IMR-90 (cell line): ENCODE data around the gene TIMP1. TPM values are rescaled to one million over a fixed set of nuclear protein-coding genes. Genes with fewer than 3 reads are reported as not detected.

ENCODE experiments used
- ATAC-seq: fragments of 200-7000 bp; cut with Tn5 transposase; 2 replicates; pipeline ENCODE4 v1.9.1; 2020; ENCODE audit warnings: low read depth, mild to moderate bottlenecking, moderate library complexity
- BruUV-seq: library from RNA; stranded (reverse); fragments of 400-500 nt; replicated peaks from 2 replicates; lab custom pipeline; 2021; lab: Mats Ljungman, UMichigan
- CTCF ChIA-PET: fragments of 300-600 bp; formaldehyde crosslinking; extraction: SDS; loops from one replicate; lab custom pipeline; 2021; ENCODE audit warnings: antibody characterized with exemption; lab: Yijun Ruan, JAX
- POLR2A ChIA-PET: fragments of 300-600 bp; sonication (Branson Sonifier 250); formaldehyde crosslinking; loops from one replicate; lab custom pipeline; 2022; ENCODE audit warnings: antibody characterized with exemption; ENCODE audit not compliant: unreplicated experiment; lab: Charles Lee
- DNase-seq: peaks from one replicate; pipeline ENCODE4 v3.0.0; 2013
- H2AFZ ChIP-seq: replicated peaks from 2 replicates; pipeline ENCODE3; 2013; ENCODE audit warnings: low read length, mild to moderate bottlenecking; ENCODE audit not compliant: poor library complexity
- H2AK5ac ChIP-seq: 2 replicates; pipeline ENCODE4 v1.6.1; 2013; ENCODE audit warnings: low read depth, low read length, inconsistent platforms
- H2AK9ac ChIP-seq: replicated peaks from 2 replicates; pipeline ENCODE3; 2013; ENCODE audit warnings: mild to moderate bottlenecking, low read depth, low read length, moderate library complexity; ENCODE audit not compliant: poor library complexity
- H2BK120ac ChIP-seq: 2 replicates; pipeline ENCODE4 v1.6.1; 2013; ENCODE audit warnings: low read depth, low read length, inconsistent platforms
- H2BK15ac ChIP-seq: 3 replicates; pipeline ENCODE4 v1.6.1; 2013; ENCODE audit warnings: low read depth, low read length, inconsistent platforms
- H2BK20ac ChIP-seq: 2 replicates; pipeline ENCODE4 v1.6.1; 2013; ENCODE audit warnings: low read depth, mild to moderate bottlenecking, inconsistent platforms, low read length, moderate library complexity
- H2BK5ac ChIP-seq: 2 replicates; pipeline ENCODE4 v1.6.1; 2013; ENCODE audit warnings: mild to moderate bottlenecking, low read depth, low read length, inconsistent platforms; ENCODE audit not compliant: poor library complexity, severe bottlenecking
- H3K14ac ChIP-seq: replicated peaks from 2 replicates; pipeline ENCODE4 v1.6.1; 2013; ENCODE audit warnings: low read depth, low read length, inconsistent platforms
- H3K18ac ChIP-seq: 2 replicates; pipeline ENCODE4 v1.6.1; 2013; ENCODE audit warnings: low read depth, low read length, control low read depth
- H3K23ac ChIP-seq: 2 replicates; pipeline ENCODE4 v1.6.1; 2013; ENCODE audit warnings: low read depth, low read length, inconsistent platforms
- H3K27ac ChIP-seq: 2 replicates; pipeline ENCODE4 v1.5.1; 2013; ENCODE audit warnings: mild to moderate bottlenecking, control low read depth, low read length; ENCODE audit not compliant: insufficient read depth
- H3K27me3 ChIP-seq: 2 replicates; pipeline ENCODE4 v1.6.1; 2013; ENCODE audit warnings: low read length; ENCODE audit not compliant: control insufficient read depth, insufficient read depth
- H3K36me3 ChIP-seq: 2 replicates; pipeline ENCODE4 v1.6.1; 2013; ENCODE audit warnings: low read length, mixed read lengths; ENCODE audit not compliant: control insufficient read depth, insufficient read depth
- H3K4ac ChIP-seq: 2 replicates; pipeline ENCODE4 v1.6.1; 2013; ENCODE audit warnings: low read depth, low read length, inconsistent platforms
- H3K4me1 ChIP-seq: 2 replicates; pipeline ENCODE4 v1.6.1; 2013; ENCODE audit warnings: low read length, mixed read lengths; ENCODE audit not compliant: control insufficient read depth, insufficient read depth
- H3K4me2 ChIP-seq: 2 replicates; pipeline ENCODE4 v1.6.1; 2013; ENCODE audit warnings: low read depth, mild to moderate bottlenecking, control low read depth, low read length, moderate library complexity
- H3K4me3 ChIP-seq: 2 replicates; pipeline ENCODE4 v1.5.1; 2013; ENCODE audit warnings: low read depth, mild to moderate bottlenecking, control low read depth, low read length, moderate library complexity; ENCODE audit not compliant: insufficient read depth
- H3K56ac ChIP-seq: 2 replicates; pipeline ENCODE4 v1.6.1; 2013; ENCODE audit warnings: low read length, inconsistent platforms; ENCODE audit not compliant: insufficient read depth; ENCODE audit errors: extremely low read depth
- H3K79me1 ChIP-seq, 2 experiments: 2 replicates each; pipeline ENCODE4 v1.6.1; 2013; ENCODE audit warnings: low read length in 2 of 2, inconsistent platforms in 1 of 2, low read depth in 1 of 2
- H3K9ac ChIP-seq: 2 replicates; pipeline ENCODE4 v1.6.1; 2013; ENCODE audit warnings: low read depth, low read length, control low read depth
- H3K9me1 ChIP-seq: 2 replicates; pipeline ENCODE4 v1.6.1; 2013; ENCODE audit warnings: low read length, inconsistent platforms; ENCODE audit not compliant: insufficient read depth
- H3K9me3 ChIP-seq: 2 replicates; pipeline ENCODE4 v1.6.1; 2013; ENCODE audit warnings: low read length; ENCODE audit not compliant: control insufficient read depth, insufficient read depth
- H4K20me1 ChIP-seq: 2 replicates; pipeline ENCODE4 v1.6.1; 2013; ENCODE audit warnings: low read length, inconsistent platforms; ENCODE audit not compliant: insufficient read depth
- H4K5ac ChIP-seq: 2 replicates; pipeline ENCODE4 v1.6.1; 2013; ENCODE audit warnings: mild to moderate bottlenecking, low read depth, low read length, control low read depth
- H4K8ac ChIP-seq, 2 experiments: 2 replicates each; pipeline ENCODE4 v1.6.1; 2013; ENCODE audit warnings: low read depth in 2 of 2, low read length in 2 of 2, control low read depth in 1 of 2, inconsistent platforms in 1 of 2
- H4K91ac ChIP-seq: 2 replicates; pipeline ENCODE4 v1.6.1; 2013; ENCODE audit warnings: low read depth, low read length, inconsistent platforms; ENCODE audit not compliant: insufficient read depth
- CEBPB ChIP-seq: IDR thresholded peaks from 2 replicates; pipeline ENCODE4 v1.6.1; 2012; ENCODE audit warnings: low read depth, low read length, improper control_type of control experiment
- MAFK ChIP-seq: IDR thresholded peaks from 2 replicates; pipeline ENCODE4 v1.6.1; 2012; ENCODE audit warnings: low read depth, low read length, improper control_type of control experiment
- POLR2A ChIP-seq: IDR thresholded peaks from 2 replicates; pipeline ENCODE4 v1.6.1; 2012; ENCODE audit warnings: mild to moderate bottlenecking, low read depth, low read length
- RCOR1 ChIP-seq: IDR thresholded peaks from 2 replicates; pipeline ENCODE4 v1.6.1; 2012; ENCODE audit warnings: mild to moderate bottlenecking, low read length, improper control_type of control experiment; ENCODE audit not compliant: insufficient replicate concordance
- RFX5 ChIP-seq: IDR thresholded peaks from 2 replicates; pipeline ENCODE4 v1.8.0; 2012; ENCODE audit warnings: low read depth, mild to moderate bottlenecking, low read length, moderate library complexity
- SMC3 ChIP-seq: fragments of 150-350 bp; IDR thresholded peaks from 2 replicates; pipeline ENCODE4 v1.6.1; 2016; ENCODE audit warnings: low read depth, mild to moderate bottlenecking, antibody characterized with exemption, low read length, moderate library complexity
- WGBS, 2 experiments: methylation state at CpG; one replicate each; pipeline versions ENCODE4 v1.1.5 to v1.1.7; 2013; ENCODE audit warnings: missing lambda C conversion rate in 2 of 2; ENCODE audit not compliant: insufficient read length in 1 of 2; ENCODE audit errors: extremely low coverage in 2 of 2; 5-methylcytosine and 5-hydroxymethylcytosine counted together
- dilution Hi-C: fragments of 300-500 bp; cut with HindIII; formaldehyde crosslinking; loops from one replicate; pipeline ENCODE4 v1.14.3; 2018; ENCODE audit warnings: low sequenced_read_pairs; ENCODE audit not compliant: unreplicated experiment
- in situ Hi-C: fragments of 300-500 bp; cut with MboI; formaldehyde crosslinking; loops from 3 replicates; pipeline ENCODE4 v1.14.3; 2019; ENCODE audit warnings: low sequenced_read_pairs, inconsistent platforms, mixed read lengths
- intact Hi-C: fragments of 100-400 bp; cut with micrococcal nuclease; formaldehyde crosslinking; loops from 2 replicates; pipeline ENCODE4 v1.10.0; 2022
- polyA plus RNA-seq, 3 experiments: library from polyadenylated mRNA; depleted of rRNA; stranded (reverse); fragments of >200 nt; gene quantifications; 2 replicates each; pipeline ENCODE4 v1.2.3, GENCODE V29; 2012; ENCODE audit warnings: low replicate concordance in 1 of 3
- total RNA-seq: library from RNA; depleted of rRNA; stranded (reverse); fragments of >200 nt; gene quantifications from 2 replicates; pipeline ENCODE4 v1.2.3, GENCODE V29; 2012

Gene TIMP1
- total and polyA plus RNA-seq, 2 of the 4 experiments (the other 2 are of a cell fraction) = 512 to 3,078 TPM

DNA sequence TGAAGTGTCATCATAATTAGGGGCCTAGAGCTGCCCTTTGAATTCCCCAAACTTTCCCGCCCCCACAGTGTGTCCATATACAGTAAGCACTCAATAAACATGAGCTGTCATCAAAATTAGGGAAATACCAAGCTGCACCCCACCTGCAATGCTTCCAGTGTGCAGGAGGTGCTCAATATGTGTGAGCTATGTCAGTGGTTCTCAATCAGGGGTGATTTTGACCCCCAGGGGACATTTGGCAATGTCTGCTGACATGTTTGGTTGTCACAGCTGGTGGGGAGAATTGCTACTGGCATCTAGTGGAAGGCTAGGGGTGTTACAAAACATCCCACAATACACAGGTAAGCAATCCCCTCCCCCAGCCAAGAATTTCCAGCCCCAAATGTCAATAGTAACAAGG is 46.7 kb downstream of the TIMP1 start:
- Histone ChIP-seq H2BK20ac (no peak overlapping the region), H3K36me3 (no peaks in the 10 kb centered on the region; the same call in 1 of the 2 replicates), H4K20me1 (no peaks in the 10 kb centered on the region; the same call in 1 of the 2 replicates), H2AK5ac (no peak overlapping the region), H4K8ac (no peak overlapping the region), H2BK5ac (no peak overlapping the region), H2AK9ac (no peak overlapping the region), H3K56ac (no peak overlapping the region), H2BK15ac (no peak overlapping the region), H4K91ac (no peak overlapping the region), H3K4me3 (no peak overlapping the region), H3K27ac (no peak overlapping the region), H2AFZ (no peak overlapping the region), H3K23ac (no peak overlapping the region), H3K9me1 (no peaks in the 10 kb centered on the region), H3K79me1 (no peaks in the 10 kb centered on the region), H4K5ac (no peak overlapping the region), H3K27me3 (no peaks in the 10 kb centered on the region; the same call in 1 of the 2 replicates), H3K4ac (no peak overlapping the region), H3K9ac (no peak overlapping the region), H3K18ac (no peak overlapping the region), H3K9me3 (no peaks in the 10 kb centered on the region), H3K4me1 (no peaks in the 10 kb centered on the region), H2BK120ac (no peak overlapping the region), H3K14ac (no peak overlapping the region), H3K4me2 (no peak overlapping the region)
- dilution Hi-C loops = no loop called here
- WGBS, 2 experiments = no CpG with 5 or more reads among the region's 1 CpG
- BruUV-seq = no TSS peak
- ChIA-PET POLR2A (no interaction called here), CTCF (no interaction called here)
- TF ChIP-seq MAFK = no peak
- TF ChIP-seq RCOR1 = no peak
- TF ChIP-seq SMC3 = no peak
- no peak for TF ChIP-seq POLR2A
- no peak for TF ChIP-seq RFX5
- no peak for TF ChIP-seq CEBPB
- in situ Hi-C loops = loop anchor here (25.0 kb wide), 1 partner anchor 417 kb away; the partner anchor contains the start of gene CDK16
- DNase-seq (no peak), ATAC-seq (no peak)
- intact Hi-C loops = no loop called here
